SH-SY5Y (cell line): ENCODE measurements around the gene NAA35.

ENCODE experiments used
- GATA2 ChIP-seq: IDR thresholded peaks from 2 replicates; pipeline ENCODE4 v1.6.1; 2011; ENCODE audit warnings: mild to moderate bottlenecking, low read depth, low read length
- GATA3 ChIP-seq: IDR thresholded peaks from 2 replicates; pipeline ENCODE4 v1.6.1; 2011; ENCODE audit warnings: low read depth, mild to moderate bottlenecking, low read length, moderate library complexity

DNA sequence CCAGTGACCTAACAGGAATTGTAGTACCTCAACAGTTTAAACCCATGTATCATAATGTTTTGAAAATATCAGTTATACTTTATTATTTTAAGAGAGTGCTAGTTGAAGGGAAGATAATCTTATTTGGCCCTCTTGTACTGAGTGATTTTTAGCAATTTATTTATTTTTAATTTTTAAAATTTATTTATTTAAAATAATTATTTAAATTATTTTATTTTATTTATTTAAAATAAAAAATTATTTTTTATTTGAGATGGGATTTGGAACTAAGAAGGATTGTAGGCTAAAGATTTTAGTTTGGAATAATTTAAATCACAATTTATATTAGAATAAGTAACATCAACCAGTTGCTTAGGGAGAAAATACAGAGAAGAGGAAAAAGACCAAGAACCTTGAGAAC is 54.2 kb downstream of the NAA35 start:
- TF ChIP-seq GATA3 = no peak
- no peak for TF ChIP-seq GATA2
